DMS 273 treated with DMSO at 0.1 percent for 48 hours (cell line): ENCODE measurements around the gene AXIN2.
"Not testable (repeated sequence)": the region's sequence is repeated elsewhere in the genome, so short reads cannot be mapped to it uniquely, and the experiment has no call there.

ENCODE experiments used
- DNase-seq: peaks from one replicate; lab custom pipeline; 2025; lab: John Stamatoyannopoulos, UW

AXIN2 gene

GRCh38 chr17:65537845-65538674 lies 23.4 kb downstream of the AXIN2 start:
- no peak for DNase-seq

GRCh38 chr17:65537343-65537844 lies 24.1 kb downstream of the AXIN2 start:
- no peak for DNase-seq

- DNase-seq, result no peak
These were observed 24.7 kb downstream of the AXIN2 start for GRCh38 chr17:65536573-65537342.

- no peak for DNase-seq
These were observed 25.5 kb downstream of the AXIN2 start for GRCh38 chr17:65535777-65536572.

- no peak for DNase-seq
These were observed 27.5 kb downstream of the AXIN2 start for GRCh38 chr17:65533852-65534457.

- DNase-seq, result no peak
These were observed 28.2 kb downstream of the AXIN2 start for GRCh38 chr17:65533056-65533745.

- DNase-seq, result no peak
These were observed 29.2 kb downstream of the AXIN2 start for GRCh38 chr17:65532101-65532890.

- no peak for DNase-seq
These were observed 30.0 kb downstream of the AXIN2 start for GRCh38 chr17:65531256-65532100.

- no peak for DNase-seq
These were observed 30.8 kb downstream of the AXIN2 start for GRCh38 chr17:65530523-65531255.

GRCh38 chr17:65529761-65530522 lies 31.5 kb downstream of the AXIN2 start:
- DNase-seq, result no peak

- no peak for DNase-seq
These were observed 32.3 kb downstream of the AXIN2 start for GRCh38 chr17:65529040-65529633.

GRCh38 chr17:65527857-65528591 lies 33.4 kb downstream of the AXIN2 start:
- DNase-seq, result no peak

GRCh38 chr17:65527381-65527780 lies 34.1 kb downstream of the AXIN2 start:
- DNase-seq, result no peak

GRCh38 chr17:65526854-65527253 lies 34.6 kb downstream of the AXIN2 start:
- not testable (repeated sequence) for DNase-seq

GRCh38 chr17:65523853-65524664 lies 37.4 kb downstream of the AXIN2 start:
- no peak for DNase-seq

GRCh38 chr17:65523411-65523810 lies 38.0 kb downstream of the AXIN2 start:
- DNase-seq, result no peak
